Measurements from ENCODE around the gene CALR3.

Gene CALR3

GRCh38 chr19:16520986-16521624, 25.1 kb upstream of the CALR3 start:
- no CpG with 5 or more reads among the region's 18 CpGs for WGBS (ENCODE audit: extremely low coverage, insufficient coverage, low lambda C conversion rate)
- no peaks in the 10 kb centered on the region for H3K27me3 ChIP-seq (ENCODE audit: insufficient read depth, low read length, poor library complexity)
- H3K4ac ChIP-seq (ENCODE audit: low read depth, low read length), result no peak overlapping the region
- H2BK15ac ChIP-seq (replicated peaks; ENCODE audit: low read depth), result no peak overlapping the region
- H4K8ac ChIP-seq (ENCODE audit: low read depth, low read length), result no peak overlapping the region
- no peaks in the 10 kb centered on the region for H3K79me2 ChIP-seq (ENCODE audit: control insufficient read depth, insufficient read depth, low read length)
- no peak overlapping the region for H3K23ac ChIP-seq (ENCODE audit: low read length)
- H2AK5ac ChIP-seq (ENCODE audit: low read length), result no peak overlapping the region
- no peaks in the 10 kb centered on the region for H3K4me1 ChIP-seq (ENCODE audit: control insufficient read depth, low read depth, low read length)
- no peak overlapping the region for H3K9ac ChIP-seq (ENCODE audit: low read length)
- H2BK120ac ChIP-seq (ENCODE audit: low read depth, low read length), result no peak overlapping the region
- no peak overlapping the region for H4K5ac ChIP-seq (ENCODE audit: low read length)
- no peaks in the 10 kb centered on the region for H3K79me1 ChIP-seq (ENCODE audit: low read length)
- no peak overlapping the region for H3K27ac ChIP-seq (ENCODE audit: low read depth, low read length)
- H3K36me3 ChIP-seq (ENCODE audit: control insufficient read depth, insufficient read depth, low read length), result peaks cover 22% of the 10 kb centered on the region
- H3K4me2 ChIP-seq (ENCODE audit: low read length), result no peak overlapping the region
- H3K18ac ChIP-seq (ENCODE audit: low read length), result no peak overlapping the region
- no peak overlapping the region for H3K4me3 ChIP-seq (ENCODE audit: low read length)
- no peak overlapping the region for H2BK5ac ChIP-seq (ENCODE audit: low read length)
- H3K56ac ChIP-seq (ENCODE audit: low read length), result no peak overlapping the region
- no peak for DNase-seq

- Histone ChIP-seq H2BK5ac (ENCODE audit: low read length) (no peak overlapping the region), H3K4me1 (ENCODE audit: control insufficient read depth, low read depth, low read length) (no peaks in the 10 kb centered on the region), H3K36me3 (ENCODE audit: control insufficient read depth, insufficient read depth, low read length) (peaks cover 22% of the 10 kb centered on the region)
Measured at GRCh38 chr19:16520074-16520973, 24.4 kb upstream of the CALR3 start.

GRCh38 chr19:16519230-16519687, 23.3 kb upstream of the CALR3 start:
- no CpG with 5 or more reads among the region's 24 CpGs for WGBS (ENCODE audit: extremely low coverage, insufficient coverage, low lambda C conversion rate)
- no peak overlapping the region for H3K56ac ChIP-seq (ENCODE audit: low read length)
- peaks cover 22% of the 10 kb centered on the region for H3K36me3 ChIP-seq (ENCODE audit: control insufficient read depth, insufficient read depth, low read length)

More at GRCh38 chr19:16520074-16520973, 24.4 kb upstream of the CALR3 start:
- no peak overlapping the region for H2BK15ac ChIP-seq (replicated peaks; ENCODE audit: low read depth)
- H2AK5ac ChIP-seq (ENCODE audit: low read length), result no peak overlapping the region
- no peaks in the 10 kb centered on the region for H3K79me1 ChIP-seq (ENCODE audit: low read length)
- H3K23ac ChIP-seq (ENCODE audit: low read length), result no peak overlapping the region
- H2BK120ac ChIP-seq (ENCODE audit: low read depth, low read length), result no peak overlapping the region
- H3K56ac ChIP-seq (ENCODE audit: low read length), result no peak overlapping the region
- WGBS (ENCODE audit: extremely low coverage, insufficient coverage, low lambda C conversion rate), result no CpG with 5 or more reads among the region's 45 CpGs
- H4K5ac ChIP-seq (ENCODE audit: low read length), result no peak overlapping the region
- H3K4ac ChIP-seq (ENCODE audit: low read depth, low read length), result no peak overlapping the region
- DNase-seq, result no peak
- no peaks in the 10 kb centered on the region for H3K79me2 ChIP-seq (ENCODE audit: control insufficient read depth, insufficient read depth, low read length)
- no peak overlapping the region for H3K18ac ChIP-seq (ENCODE audit: low read length)
- no peak overlapping the region for H3K4me2 ChIP-seq (ENCODE audit: low read length)
- no peak overlapping the region for H3K9ac ChIP-seq (ENCODE audit: low read length)
- no peak overlapping the region for H3K4me3 ChIP-seq (ENCODE audit: low read length)
- H4K8ac ChIP-seq (ENCODE audit: low read depth, low read length), result no peak overlapping the region
- no peak overlapping the region for H3K27ac ChIP-seq (ENCODE audit: low read depth, low read length)
- no peaks in the 10 kb centered on the region for H3K27me3 ChIP-seq (ENCODE audit: insufficient read depth, low read length, poor library complexity)

GRCh38 chr19:16518483-16519229, 22.7 kb upstream of the CALR3 start:
- H4K8ac ChIP-seq (ENCODE audit: low read depth, low read length), result no peak overlapping the region
- DNase-seq, result no peak
- WGBS (ENCODE audit: extremely low coverage, insufficient coverage, low lambda C conversion rate), result no CpG with 5 or more reads among the region's 33 CpGs

More at GRCh38 chr19:16519230-16519687, 23.3 kb upstream of the CALR3 start:
- no peak overlapping the region for H3K23ac ChIP-seq (ENCODE audit: low read length)
- H4K5ac ChIP-seq (ENCODE audit: low read length), result no peak overlapping the region
- H3K79me2 ChIP-seq (ENCODE audit: control insufficient read depth, insufficient read depth, low read length), result no peaks in the 10 kb centered on the region
- no peak overlapping the region for H3K4me3 ChIP-seq (ENCODE audit: low read length)
- no peak overlapping the region for H3K18ac ChIP-seq (ENCODE audit: low read length)
- H2BK120ac ChIP-seq (ENCODE audit: low read depth, low read length), result no peak overlapping the region
- no peak overlapping the region for H2BK5ac ChIP-seq (ENCODE audit: low read length)
- H2AK5ac ChIP-seq (ENCODE audit: low read length), result no peak overlapping the region
- no peaks in the 10 kb centered on the region for H3K27me3 ChIP-seq (ENCODE audit: insufficient read depth, low read length, poor library complexity)
- no peak overlapping the region for H3K27ac ChIP-seq (ENCODE audit: low read depth, low read length)
- H3K4ac ChIP-seq (ENCODE audit: low read depth, low read length), result no peak overlapping the region
- H2BK15ac ChIP-seq (replicated peaks; ENCODE audit: low read depth), result no peak overlapping the region
- H3K4me2 ChIP-seq (ENCODE audit: low read length), result no peak overlapping the region
- H4K8ac ChIP-seq (ENCODE audit: low read depth, low read length), result no peak overlapping the region
- DNase-seq, result no peak
- H3K9ac ChIP-seq (ENCODE audit: low read length), result no peak overlapping the region
- no peaks in the 10 kb centered on the region for H3K79me1 ChIP-seq (ENCODE audit: low read length)
- H3K4me1 ChIP-seq (ENCODE audit: control insufficient read depth, low read depth, low read length), result no peaks in the 10 kb centered on the region

GRCh38 chr19:16518061-16518460, 22.1 kb upstream of the CALR3 start:
- no peak overlapping the region for H3K4ac ChIP-seq (ENCODE audit: low read depth, low read length)
- H2AK5ac ChIP-seq (ENCODE audit: low read length), result no peak overlapping the region
- H3K18ac ChIP-seq (ENCODE audit: low read length), result no peak overlapping the region
- WGBS (ENCODE audit: extremely low coverage, insufficient coverage, low lambda C conversion rate), result no CpG with 5 or more reads among the region's 14 CpGs
- no peak overlapping the region for H3K4me3 ChIP-seq (ENCODE audit: low read length)
- no peak overlapping the region for H3K56ac ChIP-seq (ENCODE audit: low read length)
- H3K79me1 ChIP-seq (ENCODE audit: low read length), result no peaks in the 10 kb centered on the region
- H3K79me2 ChIP-seq (ENCODE audit: control insufficient read depth, insufficient read depth, low read length), result no peaks in the 10 kb centered on the region
- H4K8ac ChIP-seq (ENCODE audit: low read depth, low read length), result no peak overlapping the region
- H3K4me1 ChIP-seq (ENCODE audit: control insufficient read depth, low read depth, low read length), result no peaks in the 10 kb centered on the region
- no peak overlapping the region for H2BK5ac ChIP-seq (ENCODE audit: low read length)
- H3K36me3 ChIP-seq (ENCODE audit: control insufficient read depth, insufficient read depth, low read length), result peaks cover 19% of the 10 kb centered on the region
- H3K27me3 ChIP-seq (ENCODE audit: insufficient read depth, low read length, poor library complexity), result no peaks in the 10 kb centered on the region
- H2BK120ac ChIP-seq (ENCODE audit: low read depth, low read length), result no peak overlapping the region
- no peak overlapping the region for H3K27ac ChIP-seq (ENCODE audit: low read depth, low read length)
- H4K5ac ChIP-seq (ENCODE audit: low read length), result no peak overlapping the region
- no peak overlapping the region for H3K9ac ChIP-seq (ENCODE audit: low read length)
- DNase-seq, result no peak
- no peak overlapping the region for H3K4me2 ChIP-seq (ENCODE audit: low read length)
- H2BK15ac ChIP-seq (replicated peaks; ENCODE audit: low read depth), result no peak overlapping the region
- H3K23ac ChIP-seq (ENCODE audit: low read length), result no peak overlapping the region

More at GRCh38 chr19:16518483-16519229, 22.7 kb upstream of the CALR3 start:
- H3K56ac ChIP-seq (ENCODE audit: low read length), result no peak overlapping the region
- H4K5ac ChIP-seq (ENCODE audit: low read length), result no peak overlapping the region
- no peak overlapping the region for H3K9ac ChIP-seq (ENCODE audit: low read length)
- H3K4me2 ChIP-seq (ENCODE audit: low read length), result no peak overlapping the region
- H3K4ac ChIP-seq (ENCODE audit: low read depth, low read length), result no peak overlapping the region
- no peak overlapping the region for H3K18ac ChIP-seq (ENCODE audit: low read length)
- H3K4me1 ChIP-seq (ENCODE audit: control insufficient read depth, low read depth, low read length), result no peaks in the 10 kb centered on the region
- H3K23ac ChIP-seq (ENCODE audit: low read length), result no peak overlapping the region
- no peaks in the 10 kb centered on the region for H3K79me2 ChIP-seq (ENCODE audit: control insufficient read depth, insufficient read depth, low read length)
- no peak overlapping the region for H2AK5ac ChIP-seq (ENCODE audit: low read length)
- H3K27ac ChIP-seq (ENCODE audit: low read depth, low read length), result no peak overlapping the region
- no peaks in the 10 kb centered on the region for H3K27me3 ChIP-seq (ENCODE audit: insufficient read depth, low read length, poor library complexity)
- H2BK15ac ChIP-seq (replicated peaks; ENCODE audit: low read depth), result no peak overlapping the region
- peaks cover 22% of the 10 kb centered on the region for H3K36me3 ChIP-seq (ENCODE audit: control insufficient read depth, insufficient read depth, low read length)
- no peak overlapping the region for H2BK5ac ChIP-seq (ENCODE audit: low read length)
- no peak overlapping the region for H3K4me3 ChIP-seq (ENCODE audit: low read length)
- no peaks in the 10 kb centered on the region for H3K79me1 ChIP-seq (ENCODE audit: low read length)
- H2BK120ac ChIP-seq (ENCODE audit: low read depth, low read length), result no peak overlapping the region

All from mesendoderm (in vitro differentiated cells).